Duodenal mucosa (tissue), 2 donors: ENCODE measurements around the gene LAMTOR5.
A peak's percentile ranks its signal among the peaks of the same experiment; 100 is the strongest.

Source experiments
- H3K27ac ChIP-seq: one replicate; pipeline ENCODE4 v1.7.0; 2013; ENCODE audit warnings: low read depth, low read length
- H3K27me3 ChIP-seq, 2 donors: one replicate each; pipeline ENCODE4 v1.7.0; 2013; ENCODE audit warnings: low read length in 2 of 2, control low read depth in 1 of 2; ENCODE audit not compliant: insufficient read depth in 2 of 2, control insufficient read depth in 1 of 2
- H3K36me3 ChIP-seq, 2 donors: one replicate each; pipeline ENCODE4 v1.7.0; 2013; ENCODE audit warnings: low read length in 2 of 2, control low read depth in 1 of 2; ENCODE audit not compliant: insufficient read depth in 2 of 2, control insufficient read depth in 1 of 2
- H3K4me1 ChIP-seq, 2 donors: one replicate each; pipeline ENCODE4 v1.7.0; 2013; ENCODE audit warnings: low read length in 2 of 2, control low read depth in 1 of 2; ENCODE audit not compliant: insufficient read depth in 2 of 2, control insufficient read depth in 1 of 2
- H3K4me3 ChIP-seq, 2 donors: one replicate each; pipeline ENCODE4 v1.7.0; 2013; ENCODE audit warnings: low read length in 2 of 2, low read depth in 1 of 2
- H3K9ac ChIP-seq, 2 donors: one replicate each; pipeline ENCODE4 v1.7.0; 2013; ENCODE audit warnings: low read length in 2 of 2, low read depth in 1 of 2
- H3K9me3 ChIP-seq, 2 donors: one replicate each; pipeline ENCODE4 v1.7.0; 2013; ENCODE audit warnings: low read length in 2 of 2, control low read depth in 1 of 2; ENCODE audit not compliant: control insufficient read depth in 1 of 2

LAMTOR5 gene

GRCh38 chr1:110407260-110408210 lies at the start of gene LAMTOR5:
LAMTOR5 (minus strand) TSS chr1:110407694; CDS start chr1:110407620, 74 bp downstream.
- Histone ChIP-seq H3K36me3 (peaks cover 13 to 22% of the 10 kb centered on the region in 2 donors), H3K4me1 (peaks cover 16 to 20% of the 10 kb centered on the region in 2 donors), H3K9ac (peak within 1 kb of the TSS; percentile 93 to 100), H3K9me3 (no peaks in the 10 kb centered on the region), H3K27ac (peak within 1 kb of the TSS; percentile 83), H3K4me3 (peak within 1 kb of the TSS; percentile 87 to 100), H3K27me3 (no peaks in the 10 kb centered on the region)

GRCh38 chr1:110457206-110457605 lies 49.7 kb upstream of the LAMTOR5 start:
- Histone ChIP-seq H3K36me3 (no peaks in the 10 kb centered on the region), H3K27me3 (peaks cover 0 to 3% of the 10 kb centered on the region in 2 donors), H3K9ac (no peak overlapping the region), H3K27ac (no peak overlapping the region), H3K4me3 (no peak overlapping the region), H3K4me1 (no peaks in the 10 kb centered on the region), H3K9me3 (no peaks in the 10 kb centered on the region)

- H3K4me3 ChIP-seq: no peak overlapping the region
- H3K27me3 ChIP-seq: peaks cover 0 to 7% of the 10 kb centered on the region in 2 donors
- no peaks in the 10 kb centered on the region for H3K4me1 ChIP-seq
- no peaks in the 10 kb centered on the region for H3K9me3 ChIP-seq
- H3K27ac ChIP-seq: no peak overlapping the region
- no peak overlapping the region for H3K9ac ChIP-seq
- no peaks in the 10 kb centered on the region for H3K36me3 ChIP-seq
These were observed 47.7 kb upstream of the LAMTOR5 start for GRCh38 chr1:110455151-110455550.

GRCh38 chr1:110454328-110454727 lies 46.8 kb upstream of the LAMTOR5 start:
- H3K9me3 ChIP-seq: no peaks in the 10 kb centered on the region
- no peak overlapping the region for H3K27ac ChIP-seq
- peaks cover 0 to 9% of the 10 kb centered on the region in 2 donors for H3K27me3 ChIP-seq
- no peaks in the 10 kb centered on the region for H3K36me3 ChIP-seq
- no peaks in the 10 kb centered on the region for H3K4me1 ChIP-seq
- no peak overlapping the region for H3K9ac ChIP-seq
- H3K4me3 ChIP-seq: no peak overlapping the region

- peaks cover 0 to 9% of the 10 kb centered on the region in 2 donors for H3K27me3 ChIP-seq
- H3K36me3 ChIP-seq: no peaks in the 10 kb centered on the region
- no peak overlapping the region for H3K4me3 ChIP-seq
- H3K9ac ChIP-seq: no peak overlapping the region
- H3K9me3 ChIP-seq: no peaks in the 10 kb centered on the region
- no peaks in the 10 kb centered on the region for H3K4me1 ChIP-seq
- no peak overlapping the region for H3K27ac ChIP-seq
These were observed 46.3 kb upstream of the LAMTOR5 start for GRCh38 chr1:110453829-110454228.

- H3K9me3 ChIP-seq: no peaks in the 10 kb centered on the region
These were observed 44.8 kb upstream of the LAMTOR5 start for GRCh38 chr1:110452330-110452729.

GRCh38 chr1:110450929-110451328 lies 43.4 kb upstream of the LAMTOR5 start, which contains the start of gene PROK1:
PROK1 (plus strand) TSS chr1:110451149; CDS start chr1:110451217, 68 bp downstream.
- H3K27ac ChIP-seq: no peak within 1 kb of the TSS

More at GRCh38 chr1:110452330-110452729, 44.8 kb upstream of the LAMTOR5 start:
- Histone ChIP-seq H3K4me3 (no peak overlapping the region), H3K36me3 (no peaks in the 10 kb centered on the region), H3K27me3 (peaks cover 0 to 9% of the 10 kb centered on the region in 2 donors), H3K27ac (no peak overlapping the region), H3K9ac (no peak overlapping the region), H3K4me1 (no peaks in the 10 kb centered on the region)

GRCh38 chr1:110449661-110450651 lies 42.5 kb upstream of the LAMTOR5 start:
- no peaks in the 10 kb centered on the region for H3K36me3 ChIP-seq
- H3K4me3 ChIP-seq: no peak overlapping the region
- no peak overlapping the region for H3K9ac ChIP-seq
- no peak overlapping the region for H3K27ac ChIP-seq
- H3K9me3 ChIP-seq: no peaks in the 10 kb centered on the region
- no peaks in the 10 kb centered on the region for H3K4me1 ChIP-seq
- H3K27me3 ChIP-seq: peaks cover 0 to 9% of the 10 kb centered on the region in 2 donors

More at GRCh38 chr1:110450929-110451328, 43.4 kb upstream of the LAMTOR5 start, which contains the start of gene PROK1:
- Histone ChIP-seq H3K36me3 (no peaks in the 10 kb centered on the region), H3K4me1 (no peaks in the 10 kb centered on the region), H3K27me3 (peaks cover 0 to 9% of the 10 kb centered on the region in 2 donors), H3K4me3 (no peak within 1 kb of the TSS), H3K9me3 (no peaks in the 10 kb centered on the region), H3K9ac (no peak within 1 kb of the TSS)

- no peak overlapping the region for H3K4me3 ChIP-seq
- no peak overlapping the region for H3K27ac ChIP-seq
- no peaks in the 10 kb centered on the region for H3K27me3 ChIP-seq
- no peak overlapping the region for H3K9ac ChIP-seq
- no peaks in the 10 kb centered on the region for H3K36me3 ChIP-seq
- H3K9me3 ChIP-seq: no peaks in the 10 kb centered on the region
- H3K4me1 ChIP-seq: peaks cover 0 to 3% of the 10 kb centered on the region in 2 donors
These were observed 37.1 kb upstream of the LAMTOR5 start for GRCh38 chr1:110444561-110444960.
